ENCODE data around the gene TBC1D19.
"Not testable (repeated sequence)": the region's sequence is repeated elsewhere in the genome, so short reads cannot be mapped to it uniquely, and the experiment has no call there.

Gene TBC1D19

GRCh38 chr4:26690506-26690905, 106.6 kb downstream of the TBC1D19 start:
- no peak for DNase-seq

GRCh38 chr4:26692014-26692726, 108.3 kb downstream of the TBC1D19 start:
- no peak for DNase-seq

DNA sequence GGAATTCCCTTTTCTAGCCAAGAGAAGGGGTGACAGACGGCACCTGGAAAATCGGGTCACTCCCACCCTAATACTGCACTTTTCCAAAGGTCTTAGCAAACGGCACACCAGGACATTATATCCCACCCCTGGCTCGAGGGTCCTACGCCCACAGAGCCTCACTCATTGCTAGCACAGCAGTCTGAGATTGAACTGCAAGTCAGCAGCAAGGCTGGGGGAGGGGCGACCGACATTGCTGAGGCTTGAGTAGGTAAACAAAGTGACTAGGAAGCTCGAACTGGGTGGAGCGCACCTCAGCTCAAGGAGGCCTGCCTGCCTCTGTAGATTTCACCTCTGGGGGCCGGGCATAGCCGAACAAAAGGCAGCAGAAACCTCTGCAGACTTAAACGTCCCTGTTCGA, 110.2 kb downstream of the TBC1D19 start:
- not testable (repeated sequence) for DNase-seq

- DNase-seq, result no peak
These were observed 116.2 kb downstream of the TBC1D19 start for GRCh38 chr4:26700110-26700509.

- DNase-seq, result no peak
These were observed 117.2 kb downstream of the TBC1D19 start for GRCh38 chr4:26701095-26701494.

DNA sequence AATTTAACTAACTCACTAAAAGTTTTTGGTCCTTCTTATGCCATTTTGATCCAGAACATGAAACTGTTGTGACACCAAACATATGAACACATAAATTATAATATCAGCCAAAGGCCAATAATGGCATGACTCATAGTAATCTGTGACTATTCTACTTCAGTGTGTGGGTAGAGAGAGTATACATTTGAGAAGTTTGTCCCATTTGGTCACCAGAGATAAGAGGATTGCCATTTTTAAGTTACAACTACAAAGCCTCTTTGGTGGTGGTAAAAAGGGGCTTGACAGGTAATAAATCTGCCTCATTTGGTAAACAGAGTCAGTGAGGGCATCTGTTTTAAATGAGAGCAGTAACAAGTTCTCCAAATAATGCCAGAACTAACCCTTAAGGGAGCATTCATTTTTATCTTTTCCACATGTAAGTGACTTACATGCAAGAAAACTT, 117.9 kb downstream of the TBC1D19 start:
- no peak for DNase-seq

DNA sequence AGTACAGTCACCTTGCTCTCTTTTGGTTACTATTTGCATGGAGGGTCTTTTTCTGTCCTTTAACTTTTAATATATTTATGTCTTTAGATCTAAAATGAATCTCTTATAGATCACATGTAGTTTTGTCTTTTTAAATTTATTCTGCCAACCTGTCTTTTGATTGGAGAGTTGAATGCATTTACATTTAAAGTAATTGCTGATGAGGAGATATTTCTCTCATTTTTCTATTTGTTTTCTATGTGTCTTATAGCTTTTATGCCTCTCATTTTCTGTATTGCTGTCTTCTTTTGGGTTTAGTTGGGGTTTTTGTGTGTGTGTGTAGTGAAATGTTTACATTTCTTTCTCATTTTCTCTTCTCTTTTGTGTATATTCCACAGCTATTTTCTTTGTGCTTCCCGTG, 123.5 kb downstream of the TBC1D19 start:
- no peak for DNase-seq

DNA sequence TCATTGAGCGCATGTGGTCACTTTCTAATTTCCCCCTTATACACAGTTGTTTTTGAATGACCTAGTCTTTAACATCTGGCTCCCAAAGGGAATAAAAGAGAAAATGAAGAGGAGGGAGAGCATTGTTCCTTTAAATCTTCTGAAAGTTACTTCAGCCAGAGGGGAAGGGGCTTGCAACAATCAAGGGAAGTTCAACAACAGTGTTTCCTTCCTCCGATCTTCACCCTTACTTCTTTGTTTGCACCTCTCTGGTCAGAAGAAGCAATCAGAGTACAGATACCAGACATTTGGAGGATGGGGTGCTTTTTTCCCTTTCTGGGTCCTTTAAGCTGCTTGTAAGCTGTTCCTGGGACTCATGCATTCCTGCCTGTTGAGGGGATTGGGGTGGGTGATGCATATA, 125.4 kb downstream of the TBC1D19 start:
- DNase-seq, result no peak

- DNase-seq, result no peak
These were observed 129.8 kb downstream of the TBC1D19 start for GRCh38 chr4:26713563-26714151.

DNA sequence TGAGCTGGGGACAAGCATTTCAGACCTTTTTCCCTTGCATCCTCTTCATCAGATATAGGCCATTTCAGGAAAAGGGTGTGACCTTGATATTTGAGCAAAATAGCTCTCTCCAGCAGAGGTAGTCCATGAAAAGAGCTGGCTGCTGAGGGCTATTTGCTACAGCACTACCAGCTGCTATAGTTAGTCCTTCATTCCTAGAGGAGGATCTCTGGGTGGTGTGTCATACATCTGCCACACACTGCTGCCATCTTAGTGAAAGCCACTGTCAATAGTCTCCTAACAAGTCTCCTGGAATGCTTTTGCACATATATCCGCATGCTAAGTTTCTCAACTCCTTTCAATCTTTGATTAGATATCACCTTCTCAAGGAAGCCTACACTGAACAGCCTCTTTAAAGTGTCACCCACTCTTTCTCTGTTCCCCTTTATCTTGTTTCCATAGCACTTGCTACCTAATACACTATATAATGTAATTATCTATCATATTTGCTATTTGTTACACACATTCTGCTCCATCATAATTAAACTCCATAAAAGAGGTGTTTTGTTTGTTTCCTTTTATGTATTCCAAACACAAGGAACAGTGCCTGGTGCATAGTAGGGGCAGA, 131.9 kb downstream of the TBC1D19 start:
- DNase-seq, result no peak

DNA sequence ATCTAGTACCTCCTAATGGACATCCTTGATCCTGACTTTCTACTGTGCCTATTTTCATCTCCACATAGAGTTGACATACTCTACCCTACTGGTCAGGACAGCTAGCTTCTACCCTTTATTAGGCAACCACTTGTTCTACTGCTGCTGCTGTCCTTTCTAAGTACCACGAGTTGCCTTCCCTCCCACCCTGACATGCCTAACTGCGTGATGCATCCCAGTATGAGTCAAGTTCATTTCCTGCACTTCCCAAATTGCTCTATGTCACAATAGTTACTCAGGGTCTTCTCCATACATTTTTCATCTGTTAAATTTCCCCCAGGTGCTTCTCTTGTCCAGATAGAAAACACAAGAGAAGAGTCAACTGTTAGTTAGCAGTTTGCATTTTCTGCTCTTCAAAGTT, 133.4 kb downstream of the TBC1D19 start:
- DNase-seq, result no peak

DNA sequence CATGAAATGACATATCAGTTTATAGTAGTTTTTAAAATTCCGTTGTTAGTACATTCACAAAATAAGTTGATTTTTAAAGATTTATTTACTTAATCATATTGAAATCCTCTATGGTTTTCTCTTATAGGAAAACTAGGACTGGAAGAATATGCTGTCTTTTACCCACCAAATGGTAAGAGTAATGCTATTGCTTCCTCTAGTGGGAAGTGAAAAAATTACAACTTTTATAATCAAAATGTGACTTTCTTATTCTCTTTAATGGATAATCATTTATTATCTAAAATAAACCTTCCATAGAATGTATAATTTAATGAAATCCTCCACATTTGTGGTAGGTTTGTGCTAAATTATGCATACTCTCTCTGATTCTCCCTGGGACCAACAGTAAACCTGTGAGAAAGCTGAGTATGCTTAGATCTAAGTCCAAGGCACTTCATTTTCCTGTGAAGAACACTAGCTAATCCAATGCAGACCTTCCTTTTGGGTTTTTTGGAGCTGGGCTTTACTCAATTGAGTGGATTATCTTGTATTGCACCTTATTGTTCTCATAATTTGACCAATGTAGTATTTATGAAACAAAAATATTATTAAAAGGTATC, 136.2 kb downstream of the TBC1D19 start:
- DNase-seq, result no peak

DNA sequence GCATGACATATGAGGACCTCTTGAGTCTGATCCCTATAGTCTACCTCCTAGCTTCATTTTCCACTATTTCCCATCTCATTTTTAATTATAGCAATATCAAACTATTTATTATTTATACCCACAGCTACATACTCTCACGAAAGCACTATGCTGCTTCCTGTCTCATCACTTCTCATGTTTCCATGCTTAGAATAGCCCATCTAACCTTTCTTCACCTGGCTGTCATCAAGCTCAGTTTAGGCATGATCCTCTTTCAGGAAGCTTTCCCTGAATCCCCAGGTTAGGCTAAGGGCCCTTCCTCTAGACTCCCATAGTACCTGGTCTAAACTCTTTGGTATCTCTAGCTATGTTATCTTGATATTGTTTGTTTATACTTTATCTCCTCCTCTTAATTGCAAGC, 137.8 kb downstream of the TBC1D19 start:
- no peak for DNase-seq

DNA sequence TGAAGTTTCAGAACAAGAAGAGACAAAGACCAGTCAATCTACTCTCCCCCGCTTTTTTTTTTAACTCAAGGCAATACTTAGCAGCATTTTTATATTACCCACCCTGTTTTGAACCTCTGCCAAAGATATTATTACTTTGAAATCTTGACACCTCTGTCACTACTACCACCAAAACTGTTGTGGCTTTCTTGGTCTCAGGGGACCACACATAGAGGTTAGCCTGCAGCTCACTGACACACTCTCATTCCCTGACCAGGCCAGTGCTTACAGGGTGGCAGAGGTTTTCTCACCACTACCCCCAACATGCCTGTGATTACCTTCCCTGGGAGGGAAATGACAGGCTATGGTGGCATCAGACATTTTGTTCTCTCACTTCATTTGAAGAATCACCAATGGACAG, 139.3 kb downstream of the TBC1D19 start:
- DNase-seq, result no peak

DNA sequence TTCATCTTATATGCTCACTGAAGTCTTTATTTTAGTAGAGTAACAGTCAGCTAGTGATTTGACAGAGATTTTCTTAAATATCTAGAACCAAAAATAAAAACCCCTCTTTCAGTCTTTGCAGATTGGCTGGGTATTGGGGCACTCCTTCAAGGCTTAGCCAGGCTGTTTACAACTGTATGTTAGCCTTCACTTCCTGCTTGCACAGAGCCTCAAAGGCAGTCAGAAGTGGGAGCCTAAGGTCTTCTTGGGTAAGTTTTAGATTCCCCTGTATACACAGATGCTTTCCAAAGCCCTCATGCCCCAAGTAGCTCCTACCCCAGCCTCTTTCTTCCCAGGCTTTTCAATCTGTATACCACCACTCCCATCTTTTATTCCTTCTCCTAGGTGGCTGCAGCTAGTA, 140.7 kb downstream of the TBC1D19 start:
- DNase-seq, result no peak

DNA sequence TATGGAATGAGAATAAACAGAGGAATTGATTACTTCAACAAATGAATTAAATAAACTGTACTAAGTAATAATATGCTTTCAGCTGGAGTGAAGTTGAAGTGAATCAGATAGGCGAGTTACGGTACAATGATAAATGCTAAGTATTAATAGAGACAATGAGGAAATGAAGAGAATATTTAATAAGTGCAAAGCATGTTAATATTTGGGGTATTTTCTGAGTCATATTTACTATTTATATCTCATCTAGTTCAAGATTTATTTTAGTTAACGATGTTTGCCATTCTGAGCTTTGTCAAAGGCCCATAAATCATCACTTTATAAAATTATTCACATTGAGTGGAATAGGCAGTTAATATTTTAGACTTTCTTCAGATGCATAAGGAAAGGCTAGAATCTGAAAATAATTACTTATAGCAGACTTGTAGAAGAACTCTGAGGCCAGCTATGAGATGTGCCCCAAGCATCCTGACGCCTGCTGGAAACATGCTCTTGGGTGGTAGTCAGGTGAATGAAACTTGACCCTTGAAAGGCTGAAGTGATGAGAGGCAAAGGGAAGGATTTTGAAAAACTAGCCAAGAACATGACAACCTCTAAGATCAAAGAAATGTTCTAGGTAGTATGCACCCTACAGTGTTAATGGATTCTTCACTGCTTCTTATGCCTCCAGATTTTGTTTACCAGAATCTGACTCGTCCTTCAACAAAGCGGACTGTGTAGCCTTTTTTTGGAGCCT, 142.9 kb downstream of the TBC1D19 start:
- no peak for DNase-seq

DNA sequence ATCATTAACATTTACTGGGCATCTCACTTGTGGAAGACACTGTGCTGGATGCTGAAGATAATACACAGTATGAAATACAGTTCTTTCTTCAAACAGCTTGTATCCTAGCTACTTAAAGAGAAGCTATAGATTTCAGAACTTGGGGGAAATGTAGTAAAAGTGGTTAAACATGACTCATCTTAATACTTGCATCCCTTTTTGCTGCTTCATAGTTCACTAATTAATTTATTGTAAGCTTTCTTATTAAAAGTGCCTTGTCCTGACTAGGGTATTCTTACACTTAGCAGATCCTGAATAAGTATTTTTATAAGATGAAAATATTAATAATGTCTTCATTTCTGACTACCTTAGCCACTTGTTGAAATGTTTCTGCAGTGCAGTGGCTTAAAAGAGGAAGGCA, 144.0 kb downstream of the TBC1D19 start:
- no peak for DNase-seq

- DNase-seq, result no peak
These were observed 145.1 kb downstream of the TBC1D19 start for GRCh38 chr4:26729027-26729426.

GRCh38 chr4:26729547-26729946, 145.7 kb downstream of the TBC1D19 start:
- DNase-seq, result no peak

DNA sequence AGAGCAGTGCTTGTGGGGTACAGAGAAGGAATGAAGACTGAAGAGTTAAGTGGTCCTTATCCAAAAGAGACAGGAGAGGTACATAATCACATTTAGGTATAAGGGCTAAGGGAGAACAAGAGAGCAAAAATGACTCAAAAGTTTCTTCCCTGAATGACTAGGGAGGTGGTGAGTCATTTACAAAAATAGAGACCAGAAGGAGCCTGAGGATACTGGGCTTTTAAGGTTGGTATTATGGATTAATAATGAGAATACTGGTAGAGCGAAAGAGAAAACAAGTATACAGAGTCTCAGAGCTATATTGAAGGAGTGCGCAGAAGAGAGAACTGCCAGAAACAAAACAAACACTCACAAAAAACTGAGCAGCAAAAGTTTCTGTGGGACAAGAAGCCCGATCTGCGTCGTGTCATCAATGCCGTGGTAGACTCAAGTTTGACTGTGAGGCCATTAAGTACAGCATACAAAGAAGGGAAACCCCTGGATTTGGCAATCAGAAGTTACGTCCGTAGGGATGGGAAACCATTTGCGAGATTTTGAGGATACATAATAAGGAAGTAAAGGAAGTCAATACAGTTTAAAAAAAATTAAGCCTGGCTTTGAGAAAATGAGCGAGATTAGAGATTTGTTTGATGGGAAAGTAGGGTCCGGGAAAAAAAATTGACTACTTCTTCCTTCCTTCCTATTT, 147.6 kb downstream of the TBC1D19 start:
- DNase-seq, result no peak

- DNase-seq, result no peak
These were observed 148.5 kb downstream of the TBC1D19 start for GRCh38 chr4:26732356-26732755.

DNA sequence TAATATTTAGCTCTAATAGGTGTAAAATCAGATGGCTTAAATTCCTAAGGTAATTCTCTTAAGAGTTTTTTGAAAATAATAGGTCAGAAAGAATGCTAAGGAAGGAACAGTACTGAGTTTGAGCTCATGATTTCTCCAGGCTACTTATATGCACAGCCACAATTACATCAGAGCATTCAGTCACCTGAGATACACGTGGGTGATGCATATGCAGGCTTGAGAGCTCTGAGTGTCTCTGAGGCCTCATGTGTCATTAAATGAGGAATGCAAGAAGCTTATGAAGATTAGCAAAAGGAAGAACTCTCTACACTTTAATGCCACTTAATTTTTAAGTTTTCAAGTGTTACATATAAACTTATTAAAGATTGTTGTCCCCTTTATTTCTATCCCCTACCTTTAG, 152.7 kb downstream of the TBC1D19 start:
- DNase-seq, result no peak

DNA sequence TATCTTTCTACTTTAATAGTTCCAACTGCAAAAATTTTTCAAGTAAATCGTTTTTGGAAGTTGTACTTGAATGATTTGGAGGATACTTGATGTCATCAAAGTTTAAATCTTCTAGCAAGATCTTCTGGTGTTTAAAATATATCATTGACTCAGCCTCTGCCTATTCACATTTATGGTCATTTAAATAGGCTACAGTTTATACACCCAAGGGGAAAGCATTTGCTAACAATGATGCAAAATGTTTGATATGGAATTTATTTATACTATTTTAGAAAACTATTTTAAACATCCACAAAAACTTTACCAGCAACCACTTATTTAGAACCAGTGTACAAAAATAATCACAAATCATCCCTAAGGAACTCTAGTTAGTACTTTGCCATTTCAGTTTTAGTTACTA, 153.5 kb downstream of the TBC1D19 start:
- DNase-seq, result no peak
